ENCODE data around the gene ANKRD65. TPM values are rescaled to one million over a fixed set of nuclear protein-coding genes. Genes with fewer than 3 reads are reported as not detected.
A peak's percentile ranks its signal among the peaks of the same experiment; 100 is the strongest.
"Not testable (repeated sequence)": the region's sequence is repeated elsewhere in the genome, so short reads cannot be mapped to it uniquely, and the experiment has no call there.

The ANKRD65 gene
- total RNA-seq, 2 experiments from 2014 or later = not detected

DNA sequence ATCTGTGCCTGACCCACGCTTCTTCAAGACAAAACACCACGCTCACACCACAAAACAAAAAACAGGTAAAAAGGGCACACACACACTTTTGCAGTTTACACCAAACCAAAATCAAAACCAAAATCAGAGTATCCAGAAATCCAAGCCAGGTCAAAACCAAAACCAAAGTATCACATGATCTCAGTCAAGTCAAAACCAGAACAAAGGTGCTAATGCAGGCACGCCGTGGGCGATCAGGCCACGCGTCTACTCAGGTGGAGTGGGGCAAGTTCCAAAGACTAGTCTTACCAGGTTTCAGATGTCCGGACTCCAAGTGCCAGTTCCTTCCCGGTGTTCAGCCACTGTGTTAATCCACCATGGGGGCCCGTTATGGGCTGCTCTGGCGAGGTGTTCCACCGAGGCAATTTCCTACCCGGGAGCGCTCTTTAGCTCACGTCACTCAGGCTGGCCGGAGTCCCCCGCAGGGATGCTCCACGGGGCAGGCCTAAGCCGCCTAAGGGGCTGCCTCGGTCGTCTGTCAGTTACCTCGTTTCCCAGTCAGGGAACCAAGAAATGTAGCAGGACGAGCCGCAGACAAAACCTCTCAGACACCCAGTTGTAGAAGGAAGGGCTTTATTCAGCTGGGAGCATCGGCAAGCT lies 3.1 kb downstream of the ANKRD65 start:
- not testable (repeated sequence) for H3K9me3 Mint-ChIP-seq, H3K36me3 Mint-ChIP-seq, H3K4me3 Mint-ChIP-seq, H3K27ac Mint-ChIP-seq, H3K27me3 Mint-ChIP-seq, DNase-seq
- H3K4me1 Mint-ChIP-seq = peaks cover 11% of the 10 kb centered on the region

DNA sequence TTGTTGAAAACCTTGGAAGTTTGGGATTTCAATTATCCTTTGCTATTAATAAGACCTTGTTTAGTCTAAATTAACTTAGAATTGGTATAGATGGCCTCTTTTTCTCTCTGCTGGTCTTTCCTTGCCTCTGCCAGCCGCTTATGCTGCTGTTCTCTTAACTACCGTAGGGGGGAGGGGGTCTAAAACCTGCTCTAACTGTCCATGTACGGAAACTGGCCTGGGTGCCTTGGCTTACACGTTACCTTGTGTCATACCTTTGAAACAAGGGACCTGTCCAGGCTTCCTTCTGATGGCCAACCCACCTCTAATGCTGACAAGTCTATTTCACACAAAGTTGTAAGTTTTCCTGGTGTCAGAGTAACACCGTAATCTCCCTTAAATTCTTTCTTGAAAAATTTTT lies 3.7 kb downstream of the ANKRD65 start:
- not testable (repeated sequence) for H3K27ac Mint-ChIP-seq, H3K9me3 Mint-ChIP-seq, DNase-seq, H3K4me3 Mint-ChIP-seq, H3K27me3 Mint-ChIP-seq, H3K36me3 Mint-ChIP-seq, H3K4me1 Mint-ChIP-seq

DNA sequence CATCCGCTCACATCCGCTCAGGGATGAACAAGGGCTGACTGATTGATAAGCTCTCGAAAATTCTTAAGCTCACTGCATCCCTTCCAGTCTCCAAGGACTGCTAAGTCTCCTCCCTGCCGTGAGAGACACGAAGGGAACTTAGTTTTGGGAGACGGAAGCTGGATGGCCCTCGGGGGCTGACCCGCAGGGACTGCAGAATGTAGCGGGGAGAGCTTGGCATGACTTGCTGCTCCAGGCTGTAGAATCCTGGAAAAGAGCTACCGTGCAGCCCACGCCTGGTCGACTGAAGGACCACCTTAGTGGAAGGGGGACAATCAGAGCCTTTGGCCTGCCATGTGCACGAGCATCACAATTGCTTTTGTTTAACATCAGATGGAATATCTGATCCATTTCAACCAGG lies 5.3 kb downstream of the ANKRD65 start:
- Mint-ChIP-seq H3K27me3 (no peaks in the 10 kb centered on the region), H3K4me3 (no peak overlapping the region), H3K9me3 (no peaks in the 10 kb centered on the region), H3K27ac (no peak overlapping the region), H3K4me1 (peaks cover 8% of the 10 kb centered on the region), H3K36me3 (peaks cover 4% of the 10 kb centered on the region)
- no peak for DNase-seq

DNA sequence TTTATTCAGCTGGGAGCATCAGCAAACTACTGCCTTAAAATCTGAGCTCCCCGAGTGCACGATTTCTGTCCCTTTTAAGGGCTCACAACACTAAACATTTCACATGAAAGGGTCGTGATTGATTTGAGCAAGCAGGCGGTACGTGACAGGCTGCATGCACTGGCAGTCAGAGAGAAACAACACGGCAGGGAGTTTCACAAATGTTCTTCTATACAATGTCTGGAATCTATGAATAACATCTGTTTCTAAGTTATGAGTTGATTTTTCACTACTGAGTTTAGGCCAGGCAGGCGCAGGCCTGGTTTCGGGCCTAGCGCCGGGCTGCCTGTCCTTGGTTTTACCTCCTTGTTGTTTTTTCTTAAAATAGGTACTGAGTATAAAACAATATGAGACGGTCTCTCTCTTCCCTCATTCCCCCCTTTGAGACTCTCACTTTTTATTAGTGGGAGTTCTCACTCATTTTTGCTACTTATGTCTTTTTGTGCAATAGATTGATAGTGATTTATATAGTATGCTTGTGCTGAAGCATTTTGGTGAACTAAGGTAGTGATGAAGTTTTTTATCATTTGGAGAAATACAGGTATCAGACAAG lies 8.7 kb downstream of the ANKRD65 start:
- not testable (repeated sequence) for H3K9me3 Mint-ChIP-seq

DNA sequence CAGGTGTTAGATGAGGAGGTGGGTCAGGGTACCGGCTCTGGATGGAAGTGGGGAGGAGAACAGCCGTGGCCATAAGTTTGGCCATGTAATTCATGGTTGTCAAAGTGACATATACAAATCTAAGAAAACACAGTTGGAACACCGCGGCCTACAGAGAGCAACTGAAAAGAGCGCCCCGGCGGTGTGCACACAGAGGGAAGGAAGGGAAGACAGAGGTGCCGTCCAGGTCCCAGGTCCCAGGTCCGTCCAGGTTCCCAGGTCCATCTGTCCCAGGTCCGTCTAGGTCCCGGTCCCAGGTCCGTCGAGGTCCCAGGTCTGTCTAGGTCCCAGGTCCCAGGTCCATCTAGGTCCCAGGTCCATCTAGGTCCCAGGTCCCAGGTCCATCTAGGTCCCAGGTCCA lies 9.4 kb downstream of the ANKRD65 start:
- H3K27ac Mint-ChIP-seq = no peak overlapping the region
- H3K36me3 Mint-ChIP-seq = peaks cover 22% of the 10 kb centered on the region
- H3K27me3 Mint-ChIP-seq = no peaks in the 10 kb centered on the region
- H3K4me1 Mint-ChIP-seq = peaks cover 20% of the 10 kb centered on the region
- no peaks in the 10 kb centered on the region for H3K9me3 Mint-ChIP-seq
- no peak for DNase-seq
- H3K4me3 Mint-ChIP-seq = no peak overlapping the region

More for the DNA sequence above, 8.7 kb downstream of the ANKRD65 start:
- not testable (repeated sequence) for H3K4me3 Mint-ChIP-seq, H3K27me3 Mint-ChIP-seq, DNase-seq
- peaks cover 20% of the 10 kb centered on the region for H3K4me1 Mint-ChIP-seq
- peak overlapping the region; percentile 22 for H3K27ac Mint-ChIP-seq
- H3K36me3 Mint-ChIP-seq = peaks cover 19% of the 10 kb centered on the region

DNA sequence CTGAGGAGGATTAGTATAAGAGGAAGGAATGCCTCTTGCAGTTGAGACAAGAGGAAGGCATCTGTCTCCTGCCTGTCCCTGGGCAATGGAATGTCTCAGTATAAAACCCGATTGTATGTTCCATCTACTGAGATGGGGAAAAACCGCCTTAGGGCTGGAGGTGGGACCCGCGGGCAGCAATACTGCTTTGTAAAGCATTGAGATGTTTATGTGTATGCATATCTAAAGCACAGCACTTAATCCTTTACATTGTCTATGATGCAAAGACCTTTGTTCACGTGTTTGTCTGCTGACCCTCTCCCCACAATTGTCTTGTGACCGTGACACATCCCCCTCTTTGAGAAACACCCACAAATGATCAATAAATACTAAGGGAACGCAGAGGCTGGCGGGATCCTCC lies 10.8 kb downstream of the ANKRD65 start:
- H3K36me3 Mint-ChIP-seq = peaks cover 35% of the 10 kb centered on the region
- peaks cover 28% of the 10 kb centered on the region for H3K4me1 Mint-ChIP-seq
- not testable (repeated sequence) for H3K4me3 Mint-ChIP-seq, H3K9me3 Mint-ChIP-seq, H3K27me3 Mint-ChIP-seq, DNase-seq
- H3K27ac Mint-ChIP-seq = peak overlapping the region; percentile 56

DNA sequence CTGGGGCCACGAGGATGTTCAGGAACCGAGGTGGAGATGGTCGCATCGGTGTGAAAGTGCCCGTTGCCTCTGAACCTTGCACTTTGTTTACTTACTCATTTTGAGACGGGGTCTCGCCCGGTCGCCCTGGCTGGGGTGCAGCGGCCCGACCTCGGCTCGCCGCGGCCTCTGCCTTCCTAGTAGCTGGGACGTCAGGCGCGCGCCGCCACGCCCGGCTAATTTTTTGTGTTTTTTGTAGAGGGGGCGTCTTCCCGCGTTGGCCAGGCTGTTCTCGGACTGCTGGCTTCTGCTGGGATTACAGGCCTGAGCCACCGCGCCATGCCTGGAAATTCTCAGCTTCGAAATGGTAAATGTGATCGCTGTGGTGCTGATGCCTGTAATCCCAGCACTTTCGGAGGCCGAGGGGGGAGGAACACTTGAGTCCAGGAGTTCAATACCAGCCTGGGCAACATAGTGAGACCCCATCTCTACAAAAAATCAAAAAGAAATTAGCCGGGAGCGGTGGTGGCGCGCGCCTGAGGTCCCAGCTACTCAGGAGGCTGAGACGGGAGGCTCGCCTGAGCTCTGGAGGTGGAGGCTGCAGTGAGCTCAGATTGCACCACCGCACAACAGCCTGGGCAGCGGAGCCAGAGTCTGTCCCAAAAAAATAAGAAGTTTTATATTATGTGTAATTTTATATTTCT lies 13.3 kb downstream of the ANKRD65 start:
- H3K27ac Mint-ChIP-seq = peak overlapping the region; percentile 87
- H3K9me3 Mint-ChIP-seq = no peaks in the 10 kb centered on the region
- peaks cover 48% of the 10 kb centered on the region for H3K36me3 Mint-ChIP-seq
- peak overlapping the region; percentile 91 for H3K4me3 Mint-ChIP-seq
- no peaks in the 10 kb centered on the region for H3K27me3 Mint-ChIP-seq
- DNase-seq = peak; percentile 42
- H3K4me1 Mint-ChIP-seq = peaks cover 36% of the 10 kb centered on the region

DNA sequence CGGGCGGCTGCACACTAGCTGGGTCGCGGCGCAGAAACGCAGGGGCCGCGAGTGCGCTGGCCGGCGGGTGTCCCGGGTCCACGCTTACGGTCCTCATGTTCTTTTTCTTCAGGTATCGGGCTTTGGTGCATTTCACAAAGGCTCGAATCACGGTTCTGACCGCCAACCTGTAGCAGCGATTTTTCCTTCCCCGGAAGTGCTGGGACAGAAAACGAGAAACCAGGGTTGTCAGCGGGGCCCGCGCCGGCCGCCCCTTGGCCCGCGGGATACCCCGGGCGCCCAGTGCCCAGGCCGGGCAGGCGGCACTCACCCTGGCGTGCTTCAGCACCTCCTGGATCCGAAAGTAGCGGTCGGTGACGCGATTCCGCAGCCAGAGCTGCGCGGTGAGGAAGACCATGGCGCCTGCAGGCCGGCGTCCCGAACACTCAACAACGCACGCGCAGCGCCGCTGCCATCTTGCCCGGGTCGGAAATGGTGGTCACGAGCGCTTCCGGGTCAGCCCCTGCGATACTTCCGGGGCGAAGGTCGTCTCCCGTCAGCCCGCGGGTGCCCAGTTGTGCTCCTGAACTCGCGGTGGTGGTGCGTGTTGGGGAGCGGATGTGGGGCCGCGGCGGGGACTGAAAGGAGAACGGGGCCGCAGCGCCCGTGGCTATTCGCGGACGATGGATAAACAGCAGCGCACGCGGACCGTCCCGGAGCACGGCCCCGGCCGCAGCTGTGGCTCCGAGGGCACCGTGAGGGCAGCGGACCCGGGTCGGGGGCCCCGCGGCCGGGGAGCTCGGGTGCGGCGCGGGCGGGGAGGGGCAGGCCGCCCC lies 14.0 kb downstream of the ANKRD65 start, which contains the start of gene MRPL20:
TSS of gene MRPL20 (minus strand) at position 473 of the 815 bp plus-strand sequence. CDS start at position 397, 76 bp downstream.
- H3K9me3 Mint-ChIP-seq = no peaks in the 10 kb centered on the region
- no peaks in the 10 kb centered on the region for H3K27me3 Mint-ChIP-seq
- H3K4me3 Mint-ChIP-seq = peak within 1 kb of the TSS; percentile 95
- DNase-seq = peak; percentile 97
- peak within 1 kb of the TSS; percentile 92 for H3K27ac Mint-ChIP-seq
- peaks cover 53% of the 10 kb centered on the region for H3K36me3 Mint-ChIP-seq
- H3K4me1 Mint-ChIP-seq = peaks cover 40% of the 10 kb centered on the region

DNA sequence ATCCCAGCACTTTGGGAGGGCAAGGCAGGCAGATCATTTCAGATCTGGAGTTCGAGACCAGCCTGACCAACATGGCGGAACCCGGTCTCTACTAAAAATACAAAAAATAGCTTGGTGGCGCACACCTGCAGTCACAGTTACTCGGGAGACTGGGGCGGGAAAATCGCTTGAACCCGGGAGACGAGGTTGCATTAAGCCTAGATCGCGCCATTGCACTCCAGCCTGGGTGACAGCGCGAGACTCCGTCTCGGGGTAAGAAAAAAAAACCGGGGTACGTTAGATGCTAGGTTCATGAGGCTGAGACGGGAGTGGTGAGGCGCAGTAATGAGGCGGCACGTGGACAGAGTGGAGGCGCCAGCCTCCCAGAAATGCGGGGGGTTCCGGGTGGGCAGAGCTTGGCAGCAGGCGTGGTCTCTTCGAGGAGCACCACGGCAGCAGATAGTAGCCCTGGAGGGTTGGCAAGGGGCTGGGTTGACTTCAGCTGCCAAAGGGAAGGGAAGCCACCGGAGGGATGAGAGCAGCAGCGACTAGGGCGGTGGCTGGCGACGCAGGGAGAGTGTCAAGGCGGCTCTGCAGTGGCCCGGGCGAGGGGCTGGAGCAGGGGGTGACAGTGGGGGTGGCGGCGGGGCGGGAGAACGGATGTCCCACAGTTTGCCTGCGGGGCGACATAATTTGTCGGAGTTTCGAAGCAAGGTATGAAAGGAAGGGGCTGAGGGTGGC lies 14.8 kb downstream of the ANKRD65 start:
- Mint-ChIP-seq H3K9me3 (no peaks in the 10 kb centered on the region), H3K27ac (peak overlapping the region; percentile 92), H3K4me1 (peaks cover 42% of the 10 kb centered on the region)

DNA sequence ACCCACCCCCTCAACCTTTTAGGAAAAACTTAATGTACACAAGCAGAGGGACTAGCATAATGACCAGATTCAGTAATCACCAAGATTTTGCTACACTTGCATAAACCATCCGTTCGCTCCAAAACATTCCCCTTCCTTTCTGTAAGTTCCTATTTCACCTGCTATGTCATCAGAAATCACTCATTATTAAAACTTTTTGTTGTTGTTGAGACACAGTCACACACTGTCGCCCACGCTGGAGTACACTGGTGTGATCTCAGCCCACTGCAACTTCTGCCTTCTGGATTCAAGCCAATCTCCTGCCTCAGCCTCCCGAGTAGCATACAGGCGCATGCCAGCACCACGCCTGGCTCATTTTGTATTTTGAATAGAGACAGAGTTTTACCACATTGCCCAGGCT lies 17.4 kb downstream of the ANKRD65 start:
- Mint-ChIP-seq H3K4me3 (no peak overlapping the region), H3K9me3 (no peaks in the 10 kb centered on the region), H3K27ac (peak overlapping the region; percentile 18), H3K4me1 (peaks cover 41% of the 10 kb centered on the region), H3K27me3 (no peaks in the 10 kb centered on the region), H3K36me3 (peaks cover 65% of the 10 kb centered on the region)
- no peak for DNase-seq

More for the DNA sequence above, 14.8 kb downstream of the ANKRD65 start:
- Mint-ChIP-seq H3K4me3 (peak overlapping the region; percentile 95), H3K27me3 (no peaks in the 10 kb centered on the region), H3K36me3 (peaks cover 56% of the 10 kb centered on the region)
- DNase-seq = peak; percentile 38

DNA sequence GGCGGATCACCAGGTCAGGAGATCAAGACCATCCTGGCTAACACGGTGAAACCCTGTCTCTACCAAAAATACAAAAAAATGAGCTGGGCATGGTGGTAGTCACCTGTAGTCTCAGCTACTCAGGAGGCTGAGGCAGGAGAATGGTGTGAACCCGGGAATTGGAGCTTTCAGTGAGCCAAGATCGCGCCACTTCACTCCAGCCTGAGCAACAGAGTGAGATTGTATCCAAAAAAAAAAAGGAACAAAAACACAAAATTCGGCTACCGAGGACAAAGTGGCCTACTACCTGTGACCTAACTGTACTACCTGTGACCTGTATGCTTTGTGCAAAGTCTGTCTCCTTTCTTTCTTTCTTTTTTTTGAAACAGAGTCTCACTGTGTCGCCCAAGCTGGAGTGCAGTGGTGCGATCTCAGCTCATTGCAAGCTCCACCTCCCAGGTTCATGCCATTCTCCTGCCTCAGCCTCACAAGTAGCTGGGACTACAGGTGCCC lies 18.1 kb downstream of the ANKRD65 start:
- Mint-ChIP-seq H3K27ac (peak overlapping the region; percentile 52), H3K4me1 (peaks cover 40% of the 10 kb centered on the region), H3K36me3 (peaks cover 65% of the 10 kb centered on the region)
- not testable (repeated sequence) for H3K4me3 Mint-ChIP-seq, DNase-seq, H3K27me3 Mint-ChIP-seq, H3K9me3 Mint-ChIP-seq

DNA sequence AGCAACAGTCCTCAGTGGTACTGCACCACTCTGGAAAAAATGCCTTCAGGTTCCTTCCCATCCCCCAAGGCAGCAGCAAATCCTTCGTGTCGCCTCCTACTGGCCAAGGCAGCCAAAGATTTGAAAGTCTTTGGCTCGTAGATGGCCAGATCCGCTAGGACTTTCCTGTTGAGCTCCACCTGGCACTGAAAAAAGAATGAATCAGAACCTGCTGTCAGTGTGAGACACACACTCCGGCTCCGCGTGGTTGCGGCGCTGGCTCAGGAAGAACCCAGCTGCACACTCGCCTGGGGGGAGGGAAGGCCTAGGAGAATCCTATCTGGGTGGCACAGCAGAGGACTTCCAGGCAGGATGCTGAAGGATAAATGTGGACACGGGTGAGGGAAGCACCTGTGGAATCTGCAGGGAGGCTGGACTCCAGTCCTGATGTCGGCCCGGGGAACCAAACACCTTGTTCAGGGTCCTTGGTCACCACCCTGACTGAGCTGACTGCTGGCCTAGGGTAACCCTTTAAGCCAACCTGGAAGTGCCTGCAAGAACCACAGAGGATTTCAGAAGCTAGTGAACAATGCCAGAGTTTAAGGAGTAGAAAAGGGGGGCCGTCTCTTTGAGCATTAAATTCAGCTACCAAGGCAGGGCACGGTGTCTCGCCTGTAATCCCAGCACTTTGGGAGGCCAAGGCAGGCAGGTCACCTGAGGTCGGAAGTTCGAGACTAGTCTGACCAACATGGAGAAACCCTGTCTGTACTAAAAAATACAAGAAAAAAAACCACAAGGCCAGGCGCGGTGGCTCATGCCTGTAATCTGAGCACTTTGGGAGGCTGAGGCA lies 18.8 kb downstream of the ANKRD65 start:
- H3K4me3 Mint-ChIP-seq = no peak overlapping the region

DNA sequence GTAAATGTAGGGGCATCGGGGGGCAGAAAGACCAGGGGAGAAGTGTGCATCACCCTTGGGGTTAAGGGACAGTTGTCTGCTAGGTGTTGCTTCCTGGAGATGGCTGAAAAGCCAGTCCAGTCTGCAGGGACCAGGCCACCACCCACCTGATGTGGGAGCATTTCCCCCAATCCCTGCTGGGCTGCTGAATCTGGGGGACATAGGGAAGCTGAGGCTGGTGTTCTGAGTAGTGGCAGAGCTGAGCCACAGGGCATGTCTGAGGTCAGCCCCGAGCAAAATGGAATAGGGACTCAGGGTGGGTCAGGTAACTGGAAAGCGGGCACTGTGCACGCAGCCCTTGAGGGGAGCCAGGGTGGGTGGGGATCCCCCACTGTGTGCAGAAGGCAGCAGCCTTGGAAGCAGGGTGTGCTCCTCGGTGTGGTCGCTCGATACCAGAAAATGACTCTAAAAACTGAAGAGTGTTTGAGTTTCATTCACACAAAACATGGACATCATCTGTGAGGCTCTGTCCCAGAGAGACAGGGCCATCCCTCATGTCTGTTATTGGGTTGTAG lies 19.5 kb downstream of the ANKRD65 start:
- Mint-ChIP-seq H3K36me3 (peaks cover 64% of the 10 kb centered on the region), H3K4me3 (peak overlapping the region; percentile 94), H3K27me3 (no peaks in the 10 kb centered on the region), H3K4me1 (peaks cover 46% of the 10 kb centered on the region), H3K9me3 (no peaks in the 10 kb centered on the region), H3K27ac (peak overlapping the region; percentile 90)
- no peak for DNase-seq

More for the DNA sequence above, 18.8 kb downstream of the ANKRD65 start:
- Mint-ChIP-seq H3K4me1 (peaks cover 47% of the 10 kb centered on the region), H3K9me3 (no peaks in the 10 kb centered on the region), H3K27ac (peak overlapping the region; percentile 52), H3K36me3 (peaks cover 68% of the 10 kb centered on the region), H3K27me3 (no peaks in the 10 kb centered on the region)
- peak; percentile 46 for DNase-seq
